PFSK-1 (cell line): ENCODE measurements around the gene C1QTNF12.

Source experiments
- FOXP2 ChIP-seq: optimal IDR thresholded peaks from 2 replicates; pipeline ENCODE3; 2011; ENCODE audit warnings: borderline replicate concordance, control low read depth, inconsistent platforms; ENCODE audit not compliant: insufficient read depth; ENCODE audit errors: extremely low read length, extremely low read depth
- POLR2AphosphoS5 ChIP-seq: IDR thresholded peaks from 2 replicates; pipeline ENCODE4 v1.6.1; 2012; ENCODE audit warnings: low read depth, mild to moderate bottlenecking, control low read depth, low read length, moderate library complexity
- REST ChIP-seq, 2 experiments: IDR thresholded peaks; 2 replicates each; pipeline versions ENCODE4 v1.6.1 to v1.8.0; 2011 to 2012; ENCODE audit warnings: low read depth in 2 of 2, low read length in 2 of 2, control low read depth in 1 of 2, inconsistent platforms in 1 of 2, mild to moderate bottlenecking in 1 of 2, moderate library complexity in 1 of 2; ENCODE audit not compliant: insufficient read depth in 1 of 2
- SIN3A ChIP-seq: IDR thresholded peaks from 2 replicates; pipeline ENCODE4 v1.6.1; 2012; ENCODE audit warnings: mild to moderate bottlenecking, low read length, moderate library complexity, borderline replicate concordance; ENCODE audit not compliant: insufficient read depth
- TAF1 ChIP-seq: IDR thresholded peaks from 2 replicates; pipeline ENCODE4 v1.6.1; 2012; ENCODE audit warnings: low read length, control low read depth, borderline replicate concordance; ENCODE audit not compliant: insufficient read depth

C1QTNF12 gene

GRCh38 chr1:1285102-1285571 lies 38.6 kb upstream of the C1QTNF12 start:
- TF ChIP-seq SIN3A (no peak), POLR2AphosphoS5 (no peak), FOXP2 (no peak), REST (IDR thresholded peaks at IDR 0.05; ENCODE audit: insufficient read depth in 1 of 2, low read depth in 2 of 2, low read length in 2 of 2) (no peak), TAF1 (no peak)

GRCh38 chr1:1284221-1285101 lies 37.9 kb upstream of the C1QTNF12 start:
- no peak for TF ChIP-seq REST (IDR thresholded peaks at IDR 0.05; ENCODE audit: insufficient read depth in 1 of 2, low read depth in 2 of 2, low read length in 2 of 2)
- no peak for TF ChIP-seq SIN3A
- TF ChIP-seq TAF1, result no peak
- TF ChIP-seq FOXP2, result no peak
- no peak for TF ChIP-seq POLR2AphosphoS5

GRCh38 chr1:1283821-1284220 lies 37.3 kb upstream of the C1QTNF12 start:
- no peak for TF ChIP-seq POLR2AphosphoS5

GRCh38 chr1:1282998-1283397 lies 36.5 kb upstream of the C1QTNF12 start:
- TF ChIP-seq SIN3A (no peak), TAF1 (no peak), POLR2AphosphoS5 (no peak), REST (IDR thresholded peaks at IDR 0.05; ENCODE audit: insufficient read depth in 1 of 2, low read depth in 2 of 2, low read length in 2 of 2) (no peak), FOXP2 (no peak)

DNA sequence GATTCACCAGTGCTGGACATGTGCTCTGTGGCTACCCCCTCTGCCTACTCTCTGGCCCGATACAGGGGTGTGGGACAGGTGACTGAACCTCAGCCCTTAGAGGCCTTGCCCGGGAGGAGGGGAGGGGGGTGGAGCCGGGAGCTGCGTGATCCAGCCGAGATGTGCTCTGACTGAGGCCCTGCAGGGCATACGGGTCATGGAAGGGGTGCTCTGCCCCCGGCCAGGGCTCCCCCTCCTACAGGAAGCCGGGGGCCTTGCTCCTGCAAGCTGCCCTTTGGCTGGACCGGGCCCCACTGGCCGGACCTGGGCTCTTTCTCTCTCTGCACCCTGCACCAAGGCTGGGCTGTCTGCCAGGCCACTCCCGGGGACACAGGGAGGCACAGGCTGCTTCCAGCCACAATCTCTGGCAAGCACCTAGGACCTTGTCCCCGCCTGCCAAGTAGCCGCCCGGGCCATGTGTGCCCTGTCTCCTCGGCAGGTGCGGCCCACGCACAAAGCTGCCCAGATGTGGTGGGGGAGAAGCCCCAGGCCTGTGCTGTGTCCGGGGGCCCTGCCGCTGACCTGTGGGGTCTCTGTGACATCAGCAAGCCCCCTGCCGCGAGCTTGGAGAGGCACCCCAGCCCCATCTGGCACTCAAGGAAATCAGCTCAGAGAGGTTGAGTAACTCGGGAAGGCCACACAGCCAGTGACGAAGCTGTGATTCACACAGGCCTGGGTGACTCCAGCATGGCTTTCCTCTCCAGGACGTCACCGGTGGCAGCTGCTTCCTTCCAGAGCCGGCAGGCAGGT lies 35.2 kb upstream of the C1QTNF12 start:
- TF ChIP-seq FOXP2, result no peak
- TF ChIP-seq TAF1, result no peak
- TF ChIP-seq REST (IDR thresholded peaks at IDR 0.05; ENCODE audit: insufficient read depth in 1 of 2, low read depth in 2 of 2, low read length in 2 of 2), result no peak
- TF ChIP-seq SIN3A, result no peak
- no peak for TF ChIP-seq POLR2AphosphoS5
